GM21447 (cell line): ENCODE data around the gene RBM7.

ENCODE experiments used
- ATAC-seq: cut with Tn5 transposase; IDR thresholded peaks from one replicate; pipeline ENCODE4 v1.9.1; 2021; ENCODE audit not compliant: unreplicated experiment

RBM7 gene

GRCh38 chr11:114400216-114400914 is at the start of gene RBM7, which contains the start of gene C11orf71:
Gene RBM7 (plus strand): TSS chr11:114400666. CDS start chr11:114400672, 6 bp downstream.
Gene C11orf71 (minus strand): TSS chr11:114400511. CDS start chr11:114400331, 180 bp downstream.
- peak; percentile 96 for ATAC-seq

GRCh38 chr11:114353443-114353842 is 47.0 kb upstream of the RBM7 start:
- ATAC-seq, result no peak

GRCh38 chr11:114354076-114354475 is 46.4 kb upstream of the RBM7 start:
- no peak for ATAC-seq

GRCh38 chr11:114358716-114359115 is 41.8 kb upstream of the RBM7 start:
- ATAC-seq, result no peak

GRCh38 chr11:114359342-114359741 is 41.1 kb upstream of the RBM7 start:
- ATAC-seq, result no peak

GRCh38 chr11:114362326-114362725 is 38.1 kb upstream of the RBM7 start:
- no peak for ATAC-seq

- ATAC-seq, result no peak
Observed at GRCh38 chr11:114362958-114363357, 37.5 kb upstream of the RBM7 start.

- no peak for ATAC-seq
Observed at GRCh38 chr11:114366331-114367243, 33.9 kb upstream of the RBM7 start.

GRCh38 chr11:114367244-114367957 is 33.1 kb upstream of the RBM7 start:
- ATAC-seq, result no peak

- ATAC-seq, result no peak
Observed at GRCh38 chr11:114368918-114369680, 31.4 kb upstream of the RBM7 start.

- no peak for ATAC-seq
Observed at GRCh38 chr11:114375052-114375451, 25.4 kb upstream of the RBM7 start.

- no peak for ATAC-seq
Observed at GRCh38 chr11:114377612-114378267, 22.7 kb upstream of the RBM7 start.

GRCh38 chr11:114379394-114380069 is 20.9 kb upstream of the RBM7 start:
- ATAC-seq, result no peak

- ATAC-seq, result no peak
Observed at GRCh38 chr11:114382509-114382908, 18.0 kb upstream of the RBM7 start.

GRCh38 chr11:114384487-114384886 is 16.0 kb upstream of the RBM7 start:
- ATAC-seq, result no peak

GRCh38 chr11:114386131-114386530 is 14.3 kb upstream of the RBM7 start:
- ATAC-seq, result no peak

GRCh38 chr11:114386545-114386944 is 13.9 kb upstream of the RBM7 start:
- ATAC-seq, result no peak

- ATAC-seq, result no peak
Observed at GRCh38 chr11:114392735-114393667, 7.5 kb upstream of the RBM7 start.
